SU-DHL-6 (cell line): ENCODE measurements around the gene PHF21B.

Experiments
- H2AFZ ChIP-seq: fragments of 200-600 bp; sonication (generic); 2 replicates; pipeline ENCODE4 v1.6.1; 2014; ENCODE audit warnings: low read depth, mild to moderate bottlenecking, moderate library complexity, mixed read lengths, antibody characterized with exemption, low read length; ENCODE audit not compliant: severe bottlenecking
- H3F3A ChIP-seq: fragments of 200-600 bp; shearing (Covaris generic); 2 replicates; pipeline ENCODE4 v1.6.0; 2016; ENCODE audit warnings: antibody characterized with exemption, mild to moderate bottlenecking; ENCODE audit not compliant: insufficient read depth
- H3K27ac ChIP-seq: fragments of 200-600 bp; sonication (generic); 2 replicates; pipeline ENCODE4 v1.5.1; 2016; ENCODE audit warnings: low read depth, mild to moderate bottlenecking, low read length, moderate library complexity, mixed read lengths
- H3K27me3 ChIP-seq: fragments of 200-600 bp; sonication (generic), shearing (Covaris generic); 2 replicates; pipeline ENCODE4 v1.6.0; 2014; ENCODE audit warnings: mild to moderate bottlenecking, low read length
- H3K36me3 ChIP-seq: fragments of 200-600 bp; sonication (generic); 2 replicates; pipeline ENCODE4 v1.6.1; 2014; ENCODE audit warnings: mild to moderate bottlenecking, low read length, mixed read lengths
- H3K4me2 ChIP-seq: fragments of 300-600, 200-600 bp; shearing (Covaris generic), sonication (generic); 2 replicates; pipeline ENCODE4 v1.6.0; 2014; ENCODE audit warnings: low read length, low read depth, mild to moderate bottlenecking; ENCODE audit not compliant: poor library complexity, severe bottlenecking
- H3K4me3 ChIP-seq: fragments of 200-600 bp; sonication (generic); 2 replicates; pipeline ENCODE4 v1.5.1; 2014; ENCODE audit warnings: antibody characterized with exemption, low read length, mild to moderate bottlenecking, mixed read lengths; ENCODE audit not compliant: insufficient read depth, poor library complexity, severe bottlenecking
- H3K79me2 ChIP-seq: fragments of 200-600 bp; sonication (generic); 2 replicates; pipeline ENCODE4 v1.6.1; 2014; ENCODE audit warnings: mild to moderate bottlenecking, low read length, moderate library complexity; ENCODE audit not compliant: insufficient read depth
- H3K9ac ChIP-seq: fragments of 200-600 bp; sonication (generic); 2 replicates; pipeline ENCODE4 v1.7.0; 2014; ENCODE audit warnings: mild to moderate bottlenecking, low read length
- H3K9me2 ChIP-seq: fragments of 200-600 bp; sonication (generic); replicated peaks from 2 replicates; pipeline ENCODE4 v1.6.1; 2014; ENCODE audit warnings: low read length; ENCODE audit not compliant: insufficient read depth
- H3K9me3 ChIP-seq: fragments of 200-600 bp; sonication (generic); 2 replicates; pipeline ENCODE4 v1.6.1; 2014; ENCODE audit warnings: low read length, mixed read lengths; ENCODE audit not compliant: insufficient read depth
- H4K20me1 ChIP-seq: fragments of 200-600 bp; sonication (generic); 2 replicates; pipeline ENCODE4 v1.6.1; 2014; ENCODE audit warnings: low read depth, mild to moderate bottlenecking, antibody characterized with exemption, low read length, moderate library complexity, mixed read lengths
- CTCF ChIP-seq: fragments of 200-600 bp; sonication (generic); IDR thresholded peaks from one replicate; pipeline ENCODE4 v1.5.1; 2017; ENCODE audit warnings: antibody characterized with exemption, mild to moderate bottlenecking, low read length, moderate library complexity; ENCODE audit not compliant: insufficient read depth, poor library complexity, severe bottlenecking
- EZH2phosphoT487 ChIP-seq: fragments of 200-600 bp; sonication (generic), shearing (Covaris generic); conservative IDR thresholded peaks from 2 replicates; pipeline ENCODE4 v1.6.1; 2018; ENCODE audit warnings: mild to moderate bottlenecking, antibody characterized with exemption, low read length, moderate library complexity, mixed read lengths

Gene PHF21B

GRCh38 chr22:44887941-44888366, 121.9 kb downstream of the PHF21B start:
- H3F3A ChIP-seq: no peaks in the 10 kb centered on the region
- H3K4me2 ChIP-seq: no peak overlapping the region
- no peaks in the 10 kb centered on the region for H3K36me3 ChIP-seq
- no peaks in the 10 kb centered on the region for H3K79me2 ChIP-seq
- H3K27me3 ChIP-seq: no peaks in the 10 kb centered on the region
- H3K4me3 ChIP-seq: no peak overlapping the region
- H4K20me1 ChIP-seq: no peaks in the 10 kb centered on the region
- H3K9me3 ChIP-seq: no peaks in the 10 kb centered on the region
- H3K9me2 ChIP-seq: no peaks in the 10 kb centered on the region
- no peak overlapping the region for H2AFZ ChIP-seq
- TF ChIP-seq CTCF (no peak), EZH2phosphoT487 (no peak)
- H3K9ac ChIP-seq: no peak overlapping the region
- no peak overlapping the region for H3K27ac ChIP-seq

GRCh38 chr22:44885806-44886360, 123.9 kb downstream of the PHF21B start:
- H3K9ac ChIP-seq: no peak overlapping the region
- no peaks in the 10 kb centered on the region for H3K79me2 ChIP-seq
- H3K4me2 ChIP-seq: no peak overlapping the region
- H4K20me1 ChIP-seq: no peaks in the 10 kb centered on the region
- H2AFZ ChIP-seq: no peak overlapping the region
- H3K36me3 ChIP-seq: no peaks in the 10 kb centered on the region
- H3K9me3 ChIP-seq: no peaks in the 10 kb centered on the region
- H3K4me3 ChIP-seq: no peak overlapping the region
- no peaks in the 10 kb centered on the region for H3F3A ChIP-seq
- H3K9me2 ChIP-seq: no peaks in the 10 kb centered on the region
- TF ChIP-seq CTCF (no peak), EZH2phosphoT487 (no peak)
- no peak overlapping the region for H3K27ac ChIP-seq
- H3K27me3 ChIP-seq: no peaks in the 10 kb centered on the region

- Histone ChIP-seq H3K27me3 (no peaks in the 10 kb centered on the region), H3K36me3 (no peaks in the 10 kb centered on the region), H3F3A (no peaks in the 10 kb centered on the region), H2AFZ (no peak overlapping the region), H3K4me2 (no peak overlapping the region), H3K9ac (no peak overlapping the region), H3K9me2 (no peaks in the 10 kb centered on the region), H4K20me1 (no peaks in the 10 kb centered on the region), H3K27ac (no peak overlapping the region), H3K79me2 (no peaks in the 10 kb centered on the region), H3K4me3 (no peak overlapping the region), H3K9me3 (no peaks in the 10 kb centered on the region)
- no peak for TF ChIP-seq CTCF
- TF ChIP-seq EZH2phosphoT487: no peak
Measured at GRCh38 chr22:44884968-44885805, 124.6 kb downstream of the PHF21B start.
